Medulla oblongata (tissue), 1 donor: Measurements from ENCODE around the gene TTC31.
"Not testable (repeated sequence)": the region's sequence is repeated elsewhere in the genome, so short reads cannot be mapped to it uniquely, and the experiment has no call there.

Experiments used
- DNase-seq: peaks from one replicate; pipeline ENCODE4 v3.0.0-alpha.2; 2015; ENCODE audit errors: extremely low spot score

Gene TTC31

GRCh38 chr2:74482801-74483674 lies at the start of gene TTC31, which contains the start of gene CCDC142:
TTC31 (plus strand) TSS chr2:74483081; CDS start chr2:74483096, 15 bp downstream.
CCDC142 (minus strand) TSS chr2:74482998; CDS start chr2:74482837, 161 bp downstream.
- peak; percentile 98 for DNase-seq

- no peak for DNase-seq
Observed at GRCh38 chr2:74436111-74436805, 46.6 kb upstream of the TTC31 start.

GRCh38 chr2:74436848-74437695 lies 45.8 kb upstream of the TTC31 start:
- DNase-seq = no peak

- no peak for DNase-seq
Observed at GRCh38 chr2:74438248-74438647, 44.6 kb upstream of the TTC31 start.

GRCh38 chr2:74439373-74439772 lies 43.5 kb upstream of the TTC31 start:
- peak; percentile 26 for DNase-seq

GRCh38 chr2:74439803-74440377 lies 43.0 kb upstream of the TTC31 start:
- peak; percentile 95 for DNase-seq

GRCh38 chr2:74440378-74441169 lies 42.3 kb upstream of the TTC31 start:
- peak; percentile 91 for DNase-seq

GRCh38 chr2:74441170-74441689 lies 41.7 kb upstream of the TTC31 start:
- no peak for DNase-seq

- no peak for DNase-seq
Observed at GRCh38 chr2:74441690-74442482, 41.0 kb upstream of the TTC31 start, which contains the start of gene RTKN. RTKN (minus strand) TSS chr2:74441937; CDS start chr2:74441816, 121 bp downstream.

- DNase-seq = not testable (repeated sequence)
Observed at GRCh38 chr2:74442483-74443297, 40.2 kb upstream of the TTC31 start.

- no peak for DNase-seq
Observed at GRCh38 chr2:74444498-74445318, 38.2 kb upstream of the TTC31 start.

GRCh38 chr2:74447230-74447999 lies 35.5 kb upstream of the TTC31 start:
- no peak for DNase-seq

GRCh38 chr2:74448771-74449170 lies 34.1 kb upstream of the TTC31 start:
- no peak for DNase-seq

- DNase-seq = no peak
Observed at GRCh38 chr2:74450570-74451190, 32.2 kb upstream of the TTC31 start.

- peak; percentile 99 for DNase-seq
Observed at GRCh38 chr2:74454654-74455511, 28.0 kb upstream of the TTC31 start, which contains the start of gene INO80B. INO80B (plus strand) TSS chr2:74455087; CDS start chr2:74455117, 30 bp downstream.
